ENCODE results near the gene FAM98C.

FAM98C gene

GRCh38 chr19:38378866-38379265 lies 24.0 kb upstream of the FAM98C start:
- no peak for DNase-seq

- DNase-seq = no peak
Measured at GRCh38 chr19:38381138-38381537, 21.8 kb upstream of the FAM98C start.

GRCh38 chr19:38383184-38383583 lies 19.7 kb upstream of the FAM98C start:
- DNase-seq = no peak

GRCh38 chr19:38383743-38384142 lies 19.1 kb upstream of the FAM98C start:
- DNase-seq = no peak

- no peak for DNase-seq
Measured at GRCh38 chr19:38384209-38385027, 18.5 kb upstream of the FAM98C start.

GRCh38 chr19:38385057-38385803 lies 17.7 kb upstream of the FAM98C start:
- DNase-seq = no peak

GRCh38 chr19:38385804-38386257 lies 17.1 kb upstream of the FAM98C start:
- DNase-seq = no peak

- DNase-seq = no peak
Measured at GRCh38 chr19:38386300-38386970, 16.5 kb upstream of the FAM98C start.

- no peak for DNase-seq
Measured at GRCh38 chr19:38386971-38387549, 15.8 kb upstream of the FAM98C start.

- peak; percentile 78 for DNase-seq
Measured at GRCh38 chr19:38387550-38388348, 15.1 kb upstream of the FAM98C start, which contains the start of gene GGN. GGN (minus strand) TSS chr19:38388034; CDS start chr19:38387261, 773 bp downstream.

- no peak for DNase-seq
Measured at GRCh38 chr19:38388349-38389100, 14.4 kb upstream of the FAM98C start, which contains the start of gene SPRED3. SPRED3 (plus strand) TSS chr19:38388697; CDS start chr19:38390303, 1,606 bp downstream.

GRCh38 chr19:38389101-38389925 lies 13.6 kb upstream of the FAM98C start:
- no peak for DNase-seq

- no peak for DNase-seq
Measured at GRCh38 chr19:38389957-38390924, 12.7 kb upstream of the FAM98C start.

- DNase-seq = no peak
Measured at GRCh38 chr19:38391911-38392464, 10.9 kb upstream of the FAM98C start.

GRCh38 chr19:38392707-38393308 lies 10.1 kb upstream of the FAM98C start:
- DNase-seq = no peak

- peak; percentile 81 for DNase-seq
Measured at GRCh38 chr19:38394488-38394887, 8.4 kb upstream of the FAM98C start.

- peak; percentile 60 for DNase-seq
Measured at GRCh38 chr19:38395381-38396114, 7.3 kb upstream of the FAM98C start.

GRCh38 chr19:38399081-38399480 lies 3.8 kb upstream of the FAM98C start:
- no peak for DNase-seq

Data from activated naive CD4-positive, alpha-beta T cell treated with anti-CD3 and anti-CD28 coated beads, Interleukin-2, amount 50 U/mL, for 16 hours (primary cell).